VCaP (cell line): ENCODE data around the gene MPHOSPH9.

Source experiments
- H3K27ac ChIP-seq: fragments of 450-650 bp; 2 replicates; pipeline ENCODE4 v1.5.1; 2017
- TF ChIP-seq, protein P1 (sequence below): fragments of 450-650 bp; conservative IDR thresholded peaks from 2 replicates; pipeline ENCODE4 v1.5.1; 2017; ENCODE audit warnings: mild to moderate bottlenecking, moderate library complexity

MPHOSPH9 gene

DNA sequence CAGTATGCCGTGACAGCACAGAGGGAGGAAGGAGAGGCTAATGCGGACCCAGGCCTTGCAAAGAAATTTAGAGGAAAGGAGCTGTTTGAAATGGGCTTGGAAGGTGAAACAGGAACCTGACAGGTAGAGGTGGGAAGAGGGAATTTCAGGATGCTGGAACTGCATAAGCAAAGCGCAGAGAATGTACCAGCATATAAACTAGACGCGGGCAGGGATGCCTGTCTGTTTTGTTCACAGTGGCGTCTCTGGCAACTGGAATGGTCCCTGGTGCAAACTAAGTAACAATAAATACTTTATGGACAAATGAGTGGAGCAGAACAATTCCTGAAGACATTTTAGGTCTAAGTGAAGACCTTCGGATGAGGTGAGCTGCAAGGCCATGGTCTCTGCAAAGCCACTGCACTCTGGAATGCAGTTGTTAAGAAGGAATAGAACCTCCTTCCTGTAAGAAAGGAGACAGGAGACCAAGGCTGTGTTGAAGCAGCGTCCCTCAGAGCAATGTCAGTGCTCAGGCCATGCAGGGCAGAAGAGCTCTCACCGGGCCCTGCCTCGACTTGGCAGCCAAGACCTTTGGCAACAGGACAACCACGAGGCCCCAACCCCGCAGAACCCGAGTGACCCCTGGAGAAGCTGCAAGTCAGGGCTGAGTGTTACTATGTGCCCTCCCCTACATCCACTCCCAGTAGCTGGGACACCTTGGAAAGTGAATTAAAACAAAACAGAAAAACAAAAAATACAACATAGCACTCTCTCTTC is 124.8 kb downstream of the MPHOSPH9 start:
- TF ChIP-seq, protein P1, sequence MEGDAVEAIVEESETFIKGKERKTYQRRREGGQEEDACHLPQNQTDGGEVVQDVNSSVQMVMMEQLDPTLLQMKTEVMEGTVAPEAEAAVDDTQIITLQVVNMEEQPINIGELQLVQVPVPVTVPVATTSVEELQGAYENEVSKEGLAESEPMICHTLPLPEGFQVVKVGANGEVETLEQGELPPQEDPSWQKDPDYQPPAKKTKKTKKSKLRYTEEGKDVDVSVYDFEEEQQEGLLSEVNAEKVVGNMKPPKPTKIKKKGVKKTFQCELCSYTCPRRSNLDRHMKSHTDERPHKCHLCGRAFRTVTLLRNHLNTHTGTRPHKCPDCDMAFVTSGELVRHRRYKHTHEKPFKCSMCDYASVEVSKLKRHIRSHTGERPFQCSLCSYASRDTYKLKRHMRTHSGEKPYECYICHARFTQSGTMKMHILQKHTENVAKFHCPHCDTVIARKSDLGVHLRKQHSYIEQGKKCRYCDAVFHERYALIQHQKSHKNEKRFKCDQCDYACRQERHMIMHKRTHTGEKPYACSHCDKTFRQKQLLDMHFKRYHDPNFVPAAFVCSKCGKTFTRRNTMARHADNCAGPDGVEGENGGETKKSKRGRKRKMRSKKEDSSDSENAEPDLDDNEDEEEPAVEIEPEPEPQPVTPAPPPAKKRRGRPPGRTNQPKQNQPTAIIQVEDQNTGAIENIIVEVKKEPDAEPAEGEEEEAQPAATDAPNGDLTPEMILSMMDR = no peak
- H3K27ac ChIP-seq = no peak overlapping the region

DNA sequence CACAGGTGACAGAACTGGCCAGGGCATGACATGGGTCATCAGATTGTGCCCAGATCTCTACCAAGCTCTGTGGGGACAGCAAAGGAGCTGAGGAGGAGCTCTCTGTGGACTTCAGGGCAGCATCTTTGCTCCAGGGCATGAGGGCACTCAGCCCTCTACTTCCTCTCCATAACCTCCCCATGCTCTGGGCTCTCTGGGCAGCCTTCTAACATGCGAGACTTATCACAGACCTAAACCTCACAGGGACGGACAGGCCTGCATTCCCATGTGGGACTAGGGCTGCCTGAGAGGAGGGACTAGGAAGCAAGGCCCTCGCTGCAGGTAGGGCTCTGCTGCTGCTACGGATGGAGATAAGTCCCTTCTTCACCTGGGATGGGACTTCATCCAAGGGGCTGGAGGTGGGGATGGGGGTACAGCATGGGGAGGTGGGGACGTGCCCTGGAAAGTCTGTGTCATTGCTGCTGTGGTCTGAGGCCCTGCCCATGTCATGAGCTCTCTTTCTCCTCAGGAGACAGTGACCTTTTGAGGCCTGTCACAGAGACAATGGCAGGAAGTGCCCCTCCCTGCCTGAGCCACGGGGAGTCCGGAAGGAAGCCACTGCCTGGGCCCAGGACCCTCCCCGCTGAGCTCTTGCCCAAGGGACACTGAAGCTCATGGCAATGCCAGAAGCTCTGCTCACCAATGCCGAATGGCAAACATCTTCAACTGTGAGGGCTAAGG is 126.1 kb downstream of the MPHOSPH9 start:
- no peak overlapping the region for H3K27ac ChIP-seq
- TF ChIP-seq, protein P1 = no peak

DNA sequence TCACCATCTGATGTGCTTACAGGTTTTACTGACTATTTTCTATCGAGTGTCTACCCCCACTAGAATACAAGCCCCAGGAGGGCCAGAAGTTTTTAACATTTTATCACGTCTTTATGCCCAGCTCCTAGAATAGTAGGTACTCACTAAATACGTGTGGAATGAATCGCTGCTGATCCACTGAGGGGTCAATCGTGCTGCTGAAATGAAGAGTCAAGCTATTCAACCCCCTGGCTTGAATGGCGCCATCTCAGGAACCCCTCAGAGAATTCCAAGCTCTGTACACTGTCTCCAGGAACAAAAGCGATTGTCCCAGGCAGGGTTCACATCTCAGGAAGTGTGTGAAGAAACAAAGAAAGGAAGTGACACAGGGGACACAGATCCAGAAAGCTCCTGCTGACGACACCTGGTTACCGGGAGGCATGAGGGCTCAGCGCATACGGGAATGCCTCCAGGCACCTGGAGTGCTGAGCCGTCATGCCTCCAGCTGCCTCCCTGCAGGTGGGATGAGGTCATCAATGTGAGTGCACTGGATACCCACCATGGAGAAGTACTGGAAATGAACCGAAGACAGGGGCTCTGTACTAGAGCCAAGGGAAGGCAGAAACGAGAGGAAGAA is 127.6 kb downstream of the MPHOSPH9 start:
- H3K27ac ChIP-seq = no peak overlapping the region
- TF ChIP-seq, protein P1 = no peak

DNA sequence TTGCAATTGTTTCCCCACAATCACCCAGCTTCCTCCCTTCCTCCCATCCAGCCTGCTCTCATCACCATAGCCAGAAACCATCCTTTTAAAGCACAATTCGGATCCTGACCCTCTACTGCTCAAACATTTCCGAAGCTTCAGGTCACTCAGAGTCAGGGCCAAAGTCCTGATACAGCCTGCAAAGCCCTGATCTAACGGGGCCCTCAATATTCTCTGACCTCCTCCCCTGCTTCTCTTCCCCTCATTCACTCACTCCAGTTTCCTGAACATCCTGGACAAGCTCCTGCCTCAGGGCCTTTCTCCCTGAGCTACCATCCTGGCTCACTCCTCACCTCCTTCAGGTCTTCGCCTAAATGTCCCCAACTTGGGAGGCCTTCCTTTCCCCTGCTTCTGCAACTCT is 128.1 kb downstream of the MPHOSPH9 start:
- TF ChIP-seq, protein P1 = no peak
- no peak overlapping the region for H3K27ac ChIP-seq
